ENCODE measurements around the gene EXOC3L4.

GRCh38 chr14:103064436-103064835 lies 30.1 kb upstream of the EXOC3L4 start:
- TF ChIP-seq CTCF (IDR thresholded peaks at IDR 0.05; ENCODE audit: low read depth, low read length) (no peak), POLR2A (IDR thresholded peaks at IDR 0.05; ENCODE audit: extremely low read depth, insufficient read length) (no peak)
